H1 (cell line): ENCODE results near the gene RAN. TPM values are rescaled to one million over a fixed set of nuclear protein-coding genes. Genes with fewer than 3 reads are reported as not detected.

Source experiments
- CTCF ChIA-PET: fragments of 300-600 bp; sonication (Branson Sonifier 250); formaldehyde crosslinking; loops from one replicate; lab custom pipeline; 2021; ENCODE audit not compliant: partially characterized antibody; lab: Charles Lee
- POLR2A ChIA-PET: fragments of 300-600 bp; sonication (Branson Sonifier 250); formaldehyde crosslinking; loops from one replicate; lab custom pipeline; 2021; ENCODE audit warnings: inconsistent platforms; ENCODE audit not compliant: partially characterized antibody; lab: Charles Lee
- DNase-seq, 2 experiments: peaks; one replicate each; pipeline versions ENCODE4 v3.0.0 to v3.0.0-alpha.2; 2010 to 2022; ENCODE audit warnings: low spot score in 2 of 2, low read depth in 1 of 2, mixed read lengths in 1 of 2
- FAIRE-seq: peaks from 2 replicates; lab custom pipeline; 2011; peaks lifted over from hg19 to GRCh38; lab: Jason Lieb, UNC
- H2AFZ ChIP-seq: 2 replicates; pipeline ENCODE4 v1.8.1; 2012; ENCODE audit warnings: low read length, inconsistent platforms
- H2AK5ac ChIP-seq: 2 replicates; pipeline ENCODE4 v1.6.1; 2013; ENCODE audit warnings: low read depth, low read length
- H2BK120ac ChIP-seq: replicated peaks from 2 replicates; pipeline ENCODE3; 2013; ENCODE audit warnings: low read depth, low read length, inconsistent platforms
- H2BK12ac ChIP-seq: 2 replicates; pipeline ENCODE4 v1.6.1; 2013; ENCODE audit warnings: low read depth, low read length
- H2BK15ac ChIP-seq: 2 replicates; pipeline ENCODE4 v1.6.1; 2013; ENCODE audit warnings: low read length
- H2BK20ac ChIP-seq: 2 replicates; pipeline ENCODE4 v1.6.1; 2013; ENCODE audit warnings: low read length
- H2BK5ac ChIP-seq: 2 replicates; pipeline ENCODE4 v1.6.1; 2013; ENCODE audit warnings: low read depth, low read length
- H3K14ac ChIP-seq: 2 replicates; pipeline ENCODE4 v1.6.1; 2013; ENCODE audit warnings: inconsistent platforms; ENCODE audit not compliant: insufficient read length
- H3K18ac ChIP-seq: 2 replicates; pipeline ENCODE4 v1.6.1; 2013; ENCODE audit warnings: low read length; ENCODE audit errors: extremely low read depth
- H3K23ac ChIP-seq: 2 replicates; pipeline ENCODE4 v1.6.1; 2013; ENCODE audit warnings: inconsistent platforms; ENCODE audit not compliant: insufficient read length
- H3K23me2 ChIP-seq: 2 replicates; pipeline ENCODE4 v1.6.1; 2013; ENCODE audit warnings: low read depth, low read length
- H3K27ac ChIP-seq: 2 replicates; pipeline ENCODE4 v1.6.1; 2011; ENCODE audit warnings: low read depth, low read length, inconsistent platforms
- H3K27me3 ChIP-seq, 4 experiments: replicated peaks in 1 of 4; 1 replicate in 1 of 4; 2 replicates in 3 of 4; pipeline versions ENCODE4 v1.6.1 to v1.8.1; 2011 to 2013; ENCODE audit warnings: low read length in 3 of 4, mild to moderate bottlenecking in 3 of 4, inconsistent platforms in 2 of 4, mixed read lengths in 2 of 4, moderate library complexity in 1 of 4; ENCODE audit not compliant: control insufficient read depth in 3 of 4, insufficient read depth in 3 of 4; ENCODE audit errors: extremely low read depth in 1 of 4
- H3K36me3 ChIP-seq, 4 experiments: 2 replicates each; pipeline versions ENCODE4 v1.6.1 to v1.8.1; 2011 to 2013; ENCODE audit warnings: mild to moderate bottlenecking in 4 of 4, low read length in 3 of 4, moderate library complexity in 2 of 4, control low read depth in 1 of 4, inconsistent platforms in 1 of 4; ENCODE audit not compliant: insufficient read depth in 4 of 4, control insufficient read depth in 2 of 4
- H3K4ac ChIP-seq: replicated peaks from 2 replicates; pipeline ENCODE3; 2013; ENCODE audit warnings: low read length, low read depth, mixed read lengths, inconsistent platforms; ENCODE audit not compliant: insufficient read length
- H3K4me1 ChIP-seq, 4 experiments: replicated peaks in 1 of 4; 1 replicate in 1 of 4; 2 replicates in 3 of 4; pipeline versions ENCODE4 v1.6.1 to v1.8.1; 2011 to 2013; ENCODE audit warnings: low read length in 3 of 4, inconsistent platforms in 2 of 4, mixed read lengths in 1 of 4; ENCODE audit not compliant: insufficient read depth in 4 of 4, control insufficient read depth in 3 of 4
- H3K4me2 ChIP-seq, 2 experiments: 2 replicates each; pipeline versions ENCODE4 v1.6.1 to v1.8.1; 2011 to 2013; ENCODE audit warnings: low read depth in 2 of 2, low read length in 2 of 2, control low read depth in 1 of 2, inconsistent platforms in 1 of 2, mild to moderate bottlenecking in 1 of 2; ENCODE audit not compliant: insufficient read depth in 1 of 2
- H3K4me3 ChIP-seq, 4 experiments: fragments of 200-600, 300-600 bp in 1 of 4; sonication (generic), shearing (Covaris generic), sonication (Bioruptor Twin) in 1 of 4; 2 replicates each; pipeline versions ENCODE4 v1.5.1 to v1.8.1; 2011 to 2016; ENCODE audit warnings: low read length in 4 of 4, low read depth in 3 of 4, control low read depth in 2 of 4, inconsistent platforms in 2 of 4, mild to moderate bottlenecking in 2 of 4, mixed read lengths in 1 of 4, moderate library complexity in 1 of 4; ENCODE audit not compliant: insufficient read depth in 2 of 4; ENCODE audit errors: extremely low read depth in 1 of 4
- H3K56ac ChIP-seq: replicated peaks from 2 replicates; pipeline ENCODE3; 2013; ENCODE audit warnings: low read depth, mild to moderate bottlenecking, mixed read lengths, low read length, inconsistent platforms; ENCODE audit not compliant: insufficient read length
- H3K79me1 ChIP-seq: 2 replicates; pipeline ENCODE4 v1.6.1; 2013; ENCODE audit warnings: low read depth, low read length, control low read depth
- H3K79me2 ChIP-seq, 2 experiments: 2 replicates each; pipeline versions ENCODE4 v1.6.1 to v1.8.1; 2012 to 2013; ENCODE audit warnings: low read length in 2 of 2, mild to moderate bottlenecking in 2 of 2, inconsistent platforms in 1 of 2; ENCODE audit not compliant: insufficient read depth in 2 of 2, control insufficient read depth in 1 of 2
- H3K9ac ChIP-seq, 4 experiments: replicated peaks in 1 of 4; 1 replicate in 1 of 4; 2 replicates in 3 of 4; pipeline versions ENCODE4 v1.6.1 to v1.8.1; 2011 to 2013; ENCODE audit warnings: low read depth in 3 of 4, low read length in 3 of 4, control low read depth in 2 of 4, mild to moderate bottlenecking in 2 of 4, moderate library complexity in 2 of 4, inconsistent platforms in 1 of 4; ENCODE audit errors: extremely low read depth in 1 of 4
- H3K9me3 ChIP-seq, 2 experiments: 2 replicates each; pipeline versions ENCODE4 v1.6.1 to v1.8.1; 2012 to 2013; ENCODE audit warnings: mild to moderate bottlenecking in 2 of 2, moderate library complexity in 2 of 2, control low read depth in 1 of 2, inconsistent platforms in 1 of 2, low read depth in 1 of 2, low read length in 1 of 2, mixed read lengths in 1 of 2; ENCODE audit not compliant: insufficient read depth in 2 of 2
- H4K20me1 ChIP-seq, 2 experiments: replicated peaks in 1 of 2; 2 replicates each; pipeline versions ENCODE3 to v1.8.1; 2011 to 2013; ENCODE audit warnings: inconsistent platforms in 2 of 2, low read length in 2 of 2, mild to moderate bottlenecking in 1 of 2; ENCODE audit not compliant: insufficient read depth in 2 of 2, control insufficient read depth in 1 of 2
- H4K5ac ChIP-seq: 2 replicates; pipeline ENCODE4 v1.6.1; 2013; ENCODE audit warnings: low read length, low read depth, mixed read lengths, inconsistent platforms; ENCODE audit not compliant: insufficient read length
- H4K8ac ChIP-seq: 2 replicates; pipeline ENCODE4 v1.8.0; 2013; ENCODE audit warnings: mild to moderate bottlenecking, moderate library complexity, low read length, inconsistent platforms; ENCODE audit not compliant: insufficient read depth; ENCODE audit errors: extremely low read depth
- H4K91ac ChIP-seq: replicated peaks from 2 replicates; pipeline ENCODE3; 2013; ENCODE audit warnings: low read length, mixed read lengths, inconsistent platforms; ENCODE audit not compliant: insufficient read length
- ATF3 ChIP-seq: IDR thresholded peaks from 2 replicates; pipeline ENCODE4 v1.6.1; 2011; ENCODE audit warnings: low read depth, mild to moderate bottlenecking, low read length; ENCODE audit not compliant: insufficient read depth
- E2F6 ChIP-seq: IDR thresholded peaks from 2 replicates; pipeline ENCODE4 v1.6.1; 2012; ENCODE audit warnings: inconsistent platforms
- HDAC6 ChIP-seq: IDR thresholded peaks from one replicate; pipeline ENCODE4 v1.7.1; 2012; ENCODE audit warnings: low read depth, mild to moderate bottlenecking, inconsistent platforms, low read length, moderate library complexity
- JUND ChIP-seq: IDR thresholded peaks from 2 replicates; pipeline ENCODE4 v1.6.1; 2011; ENCODE audit warnings: mild to moderate bottlenecking, improper control_type of control experiment, low read length
- KDM1A ChIP-seq: fragments of 200-600, 300-600 bp; sonication (generic); IDR thresholded peaks from 2 replicates; pipeline ENCODE4 v1.7.1; 2016; ENCODE audit warnings: mild to moderate bottlenecking, low read length, borderline replicate concordance
- SAP30 ChIP-seq: fragments of 300-600 bp; sonication (generic); IDR thresholded peaks from 2 replicates; pipeline ENCODE4 v1.7.1; 2012; ENCODE audit warnings: low read length, moderate library complexity, mild to moderate bottlenecking, inconsistent platforms; ENCODE audit not compliant: insufficient read depth, insufficient replicate concordance
- TAF1 ChIP-seq: IDR thresholded peaks from 2 replicates; pipeline ENCODE4 v1.6.1; 2011; ENCODE audit warnings: mild to moderate bottlenecking, low read depth, low read length
- TBP ChIP-seq: IDR thresholded peaks from 2 replicates; pipeline ENCODE4 v1.6.1; 2011; ENCODE audit warnings: low read depth, low read length, improper control_type of control experiment
- WGBS, 2 experiments: shearing (Covaris generic) in 1 of 2; methylation state at CpG; one replicate each; pipeline versions ENCODE4 v1.1.6 to v1.1.7; 2013 to 2015; ENCODE audit warnings: low lambda C conversion rate in 2 of 2, mixed read lengths in 2 of 2, inconsistent platforms in 1 of 2, low coverage in 1 of 2, missing lambda C conversion rate in 1 of 2; ENCODE audit not compliant: insufficient replicate concordance in 2 of 2, insufficient coverage in 1 of 2, insufficient read length in 1 of 2; ENCODE audit errors: extremely low coverage in 1 of 2, missing lambda C conversion rate in 1 of 2; 5-methylcytosine and 5-hydroxymethylcytosine counted together
- polyA plus RNA-seq, 7 experiments: library from polyadenylated mRNA; depleted of rRNA in 3 of 7; stranded (reverse) in 5 of 7; unstranded in 2 of 7; fragments of >200 nt in 5 of 7; fragments of 200-250 nt in 2 of 7; gene quantifications; 1 replicate in 5 of 7; 2 replicates in 1 of 7; 4 replicates in 1 of 7; pipeline versions ENCODE4 v1.2.1 to v1.2.3, GENCODE V29; 2011 to 2013; ENCODE audit warnings: missing spikeins in 2 of 7, mixed read lengths in 2 of 7
- total RNA-seq: library from RNA; stranded (reverse); fragmentation: NEBNext Ultra II Directional; extraction: Animal tissue kit (Norgen Biotek cat#: 25700); gene quantifications from 2 replicates; pipeline ENCODE4 v1.2.1, GENCODE V29; 2021

The RAN gene
- total and polyA plus RNA-seq, 2 of the 8 experiments (the other 6 are each of a cell fraction or from before 2014, with no cell fraction given): 2,064 to 2,203 TPM

- H4K20me1 ChIP-seq: no peaks in the 10 kb centered on the region
- H3K9ac ChIP-seq: no peak overlapping the region
- no peak overlapping the region for H2BK5ac ChIP-seq
- H3K4me3 ChIP-seq: no peak overlapping the region
- no peak overlapping the region for H3K18ac ChIP-seq
- POLR2A ChIA-PET: no interaction called here
- H2AFZ ChIP-seq: no peak overlapping the region
- no peak for FAIRE-seq
- TF ChIP-seq ATF3: no peak
- no peak for TF ChIP-seq KDM1A
- no peak for TF ChIP-seq TAF1
- no peak for TF ChIP-seq E2F6
- no peak for TF ChIP-seq HDAC6
- TF ChIP-seq SAP30: no peak
- no peak for TF ChIP-seq TBP
- no peak for TF ChIP-seq JUND
- TF ChIP-seq, all 59 proteins: peak for 0
- Histone ChIP-seq H3K79me2 (no peaks in the 10 kb centered on the region), H3K56ac (no peak overlapping the region), H4K8ac (no peak overlapping the region), H3K4me2 (no peak overlapping the region), H3K9me3 (no peaks in the 10 kb centered on the region), H2BK15ac (no peak overlapping the region), H3K4me1 (no peaks in the 10 kb centered on the region), H4K5ac (no peak overlapping the region), H3K14ac (no peak overlapping the region), H2BK120ac (no peak overlapping the region), H3K36me3 (no peaks in the 10 kb centered on the region), H3K79me1 (no peaks in the 10 kb centered on the region), H3K23ac (no peak overlapping the region), H2AK5ac (no peak overlapping the region), H3K4ac (no peak overlapping the region), H2BK12ac (no peak overlapping the region), H3K27ac (no peak overlapping the region), H4K91ac (no peak overlapping the region), H2BK20ac (no peak overlapping the region), H3K23me2 (no peaks in the 10 kb centered on the region), H3K27me3 (no peaks in the 10 kb centered on the region)
- CTCF ChIA-PET: no interaction called here
- no peak for DNase-seq
- 95% methylated on average over 2 of the region's 2 CpGs; no CpG with 5 or more reads in 1 of the 2 experiments for WGBS, 2 experiments
Measured at GRCh38 chr12:130904064-130904463, 32.2 kb downstream of the RAN start.
